Ovary (tissue), 3 donors: ENCODE data around the gene ANKRD52.

Experiments used
- EP300 ChIP-seq: sonication (generic); formaldehyde crosslinking; IDR thresholded peaks from one replicate; pipeline ENCODE4 v1.6.1; 2017; ENCODE audit warnings: antibody characterized with exemption
- POLR2A ChIP-seq: fragments of 450-650 bp; IDR thresholded peaks from one replicate; pipeline ENCODE4 v1.6.1; 2017; ENCODE audit warnings: antibody characterized with exemption, mild to moderate bottlenecking, moderate library complexity
- TF ChIP-seq, protein P1 (sequence below), 3 donors: fragments of 450-650 bp in 2 of 3; fragments of 200-600 bp in 1 of 3; IDR thresholded peaks; one replicate each; pipeline versions ENCODE4 v1.5.1 to v1.8.0; 2016 to 2022; ENCODE audit warnings: antibody characterized with exemption in 3 of 3, mild to moderate bottlenecking in 1 of 3
- donor health status: DM: no; HTN: no; CAD: no.

DNA sequence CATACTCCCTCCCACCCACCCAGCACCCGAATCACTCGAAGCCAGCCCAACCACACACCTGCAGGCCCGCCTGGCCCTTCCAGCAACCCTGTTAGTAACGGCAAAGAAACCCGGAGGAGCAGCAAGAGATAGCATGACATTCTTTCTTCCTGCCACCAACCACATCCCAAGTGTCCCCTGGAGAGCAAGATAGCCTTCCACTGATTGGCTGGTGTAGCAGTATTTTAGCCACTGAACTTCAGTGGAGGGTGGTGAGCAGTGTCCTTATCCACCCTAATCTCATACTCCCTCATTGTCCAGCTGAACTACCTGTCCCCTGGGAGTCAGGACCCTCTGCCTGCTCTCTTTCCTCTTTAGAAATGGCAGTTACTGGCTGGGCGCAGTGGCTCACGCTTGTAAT is 29.1 kb downstream of the ANKRD52 start:
- TF ChIP-seq, protein P1, sequence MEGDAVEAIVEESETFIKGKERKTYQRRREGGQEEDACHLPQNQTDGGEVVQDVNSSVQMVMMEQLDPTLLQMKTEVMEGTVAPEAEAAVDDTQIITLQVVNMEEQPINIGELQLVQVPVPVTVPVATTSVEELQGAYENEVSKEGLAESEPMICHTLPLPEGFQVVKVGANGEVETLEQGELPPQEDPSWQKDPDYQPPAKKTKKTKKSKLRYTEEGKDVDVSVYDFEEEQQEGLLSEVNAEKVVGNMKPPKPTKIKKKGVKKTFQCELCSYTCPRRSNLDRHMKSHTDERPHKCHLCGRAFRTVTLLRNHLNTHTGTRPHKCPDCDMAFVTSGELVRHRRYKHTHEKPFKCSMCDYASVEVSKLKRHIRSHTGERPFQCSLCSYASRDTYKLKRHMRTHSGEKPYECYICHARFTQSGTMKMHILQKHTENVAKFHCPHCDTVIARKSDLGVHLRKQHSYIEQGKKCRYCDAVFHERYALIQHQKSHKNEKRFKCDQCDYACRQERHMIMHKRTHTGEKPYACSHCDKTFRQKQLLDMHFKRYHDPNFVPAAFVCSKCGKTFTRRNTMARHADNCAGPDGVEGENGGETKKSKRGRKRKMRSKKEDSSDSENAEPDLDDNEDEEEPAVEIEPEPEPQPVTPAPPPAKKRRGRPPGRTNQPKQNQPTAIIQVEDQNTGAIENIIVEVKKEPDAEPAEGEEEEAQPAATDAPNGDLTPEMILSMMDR (IDR thresholded peaks at IDR 0.05), result no peak
- TF ChIP-seq POLR2A (no peak), EP300 (no peak)
